Kasumi-1 (cell line): ENCODE results near the gene TMEM221.

Experiments used
- DNase-seq, 2 experiments: peaks; one replicate each; lab custom pipeline; 2025; lab: John Stamatoyannopoulos, UW

TMEM221 gene

GRCh38 chr19:17405250-17406045 lies 43.0 kb downstream of the TMEM221 start, which contains the start of gene BST2:
Gene BST2, minus strand, starts transcription at chr19:17405630. Its CDS starts 55 bp downstream, at chr19:17405575.
- DNase-seq, result peak; percentile 94

GRCh38 chr19:17404621-17405249 lies 43.7 kb downstream of the TMEM221 start:
- DNase-seq, result no peak

GRCh38 chr19:17404015-17404414 lies 44.5 kb downstream of the TMEM221 start:
- DNase-seq, result no peak

- peak; percentile 19 to 26 for DNase-seq
Measured at GRCh38 chr19:17402982-17403855, 45.2 kb downstream of the TMEM221 start.

GRCh38 chr19:17401628-17402027 lies 46.8 kb downstream of the TMEM221 start:
- no peak for DNase-seq

GRCh38 chr19:17398902-17399527 lies 49.5 kb downstream of the TMEM221 start:
- DNase-seq, result peak; percentile 28 to 49

GRCh38 chr19:17394891-17395415 lies 53.5 kb downstream of the TMEM221 start:
- DNase-seq, result peak; percentile 82 to 84

- DNase-seq, result no peak
Measured at GRCh38 chr19:17393914-17394313, 54.6 kb downstream of the TMEM221 start, which contains the start of gene CCDC194. Gene CCDC194, minus strand, starts transcription at chr19:17394196. Its CDS starts 38 bp downstream, at chr19:17394158.

GRCh38 chr19:17393002-17393401 lies 55.5 kb downstream of the TMEM221 start:
- no peak for DNase-seq

- peak; percentile 63 to 66 for DNase-seq
Measured at GRCh38 chr19:17391371-17392151, 56.9 kb downstream of the TMEM221 start.

- DNase-seq, result peak; percentile 84 to 91
Measured at GRCh38 chr19:17390665-17391370, 57.6 kb downstream of the TMEM221 start.

- DNase-seq, result no peak
Measured at GRCh38 chr19:17389957-17390664, 58.4 kb downstream of the TMEM221 start.

GRCh38 chr19:17389288-17389687 lies 59.2 kb downstream of the TMEM221 start:
- no peak for DNase-seq

GRCh38 chr19:17385878-17386611 lies 62.4 kb downstream of the TMEM221 start:
- DNase-seq, result peak; percentile 57 to 63
